AG04450 (cell line): ENCODE measurements around the gene LONRF3. TPM values are rescaled to one million over a fixed set of nuclear protein-coding genes. Genes with fewer than 3 reads are reported as not detected.
"Not testable (repeated sequence)": the region's sequence is repeated elsewhere in the genome, so short reads cannot be mapped to it uniquely, and the experiment has no call there.

Experiments used
- CTCF ChIA-PET: fragments of 300-600, 350-600 bp; formaldehyde crosslinking; extraction: SDS; loops from one replicate; lab custom pipeline; 2022; ENCODE audit warnings: antibody characterized with exemption, inconsistent platforms; lab: Charles Lee
- POLR2A ChIA-PET: fragments of 350-600 bp; formaldehyde crosslinking; extraction: SDS; loops from one replicate; lab custom pipeline; 2021; ENCODE audit warnings: antibody characterized with exemption, inconsistent platforms; lab: Yijun Ruan, JAX
- DNase-seq: peaks from one replicate; pipeline ENCODE4 v3.0.0-alpha.2; 2011; ENCODE audit warnings: low read depth, low spot score
- H3K27ac ChIP-seq: one replicate; pipeline ENCODE4 v1.5.1; 2012; ENCODE audit warnings: low read depth, low read length, control low read depth
- H3K27me3 ChIP-seq: one replicate; pipeline ENCODE4 v1.6.0; 2012; ENCODE audit warnings: low read length; ENCODE audit not compliant: control insufficient read depth, insufficient read depth
- H3K4me3 ChIP-seq: 2 replicates; pipeline ENCODE4 v1.5.1; 2011; ENCODE audit warnings: mild to moderate bottlenecking, low read depth, low read length, control low read depth
- H3K9me3 ChIP-seq: 2 replicates; pipeline ENCODE4 v1.5.1; 2012; ENCODE audit warnings: low read length; ENCODE audit not compliant: control insufficient read depth, insufficient read depth
- polyA plus RNA-seq: library from polyadenylated mRNA; depleted of rRNA; stranded (reverse); fragments of >200 nt; gene quantifications from 2 replicates; pipeline ENCODE4 v1.2.3, GENCODE V29; 2011
- TF ChIP-seq, protein P1 (sequence below): IDR thresholded peaks from 2 replicates; pipeline ENCODE4 v1.5.1; 2011; ENCODE audit warnings: low read depth, low read length, control low read depth, inconsistent platforms

Gene LONRF3
- polyA plus RNA-seq, 1 experiment, result not detected

DNA sequence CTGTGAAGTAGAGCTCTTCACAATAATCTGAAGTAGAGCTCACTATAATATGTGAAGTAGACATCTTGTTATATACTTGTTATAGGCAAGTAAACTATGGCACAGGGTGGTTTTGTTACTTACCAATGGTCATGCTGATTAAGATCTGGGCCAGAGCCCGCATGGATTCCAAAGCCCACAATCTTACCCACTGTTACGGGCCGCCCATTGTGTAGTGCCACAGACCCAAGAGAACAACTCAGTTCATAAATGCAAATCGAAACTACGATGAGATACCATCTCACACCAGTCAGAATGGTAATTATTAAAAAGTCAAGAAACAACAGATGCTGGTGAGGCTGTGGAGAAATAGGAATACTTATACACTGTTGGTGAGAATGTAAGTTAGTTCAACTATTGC is 51.5 kb downstream of the LONRF3 start:
- ChIA-PET CTCF (interaction anchor here (1.2 kb wide), 1 partner anchor 17 kb away, joined by 4 read pairs; no protein-coding TSS in a partner anchor), POLR2A (no interaction called here)
- no peaks in the 10 kb centered on the region; the same call in 1 of the 2 replicates for H3K9me3 ChIP-seq
- DNase-seq, result no peak
- no peak overlapping the region for H3K27ac ChIP-seq
- TF ChIP-seq, protein P1, sequence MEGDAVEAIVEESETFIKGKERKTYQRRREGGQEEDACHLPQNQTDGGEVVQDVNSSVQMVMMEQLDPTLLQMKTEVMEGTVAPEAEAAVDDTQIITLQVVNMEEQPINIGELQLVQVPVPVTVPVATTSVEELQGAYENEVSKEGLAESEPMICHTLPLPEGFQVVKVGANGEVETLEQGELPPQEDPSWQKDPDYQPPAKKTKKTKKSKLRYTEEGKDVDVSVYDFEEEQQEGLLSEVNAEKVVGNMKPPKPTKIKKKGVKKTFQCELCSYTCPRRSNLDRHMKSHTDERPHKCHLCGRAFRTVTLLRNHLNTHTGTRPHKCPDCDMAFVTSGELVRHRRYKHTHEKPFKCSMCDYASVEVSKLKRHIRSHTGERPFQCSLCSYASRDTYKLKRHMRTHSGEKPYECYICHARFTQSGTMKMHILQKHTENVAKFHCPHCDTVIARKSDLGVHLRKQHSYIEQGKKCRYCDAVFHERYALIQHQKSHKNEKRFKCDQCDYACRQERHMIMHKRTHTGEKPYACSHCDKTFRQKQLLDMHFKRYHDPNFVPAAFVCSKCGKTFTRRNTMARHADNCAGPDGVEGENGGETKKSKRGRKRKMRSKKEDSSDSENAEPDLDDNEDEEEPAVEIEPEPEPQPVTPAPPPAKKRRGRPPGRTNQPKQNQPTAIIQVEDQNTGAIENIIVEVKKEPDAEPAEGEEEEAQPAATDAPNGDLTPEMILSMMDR, result no peak
- H3K27me3 ChIP-seq, result no peaks in the 10 kb centered on the region
- no peak overlapping the region for H3K4me3 ChIP-seq

DNA sequence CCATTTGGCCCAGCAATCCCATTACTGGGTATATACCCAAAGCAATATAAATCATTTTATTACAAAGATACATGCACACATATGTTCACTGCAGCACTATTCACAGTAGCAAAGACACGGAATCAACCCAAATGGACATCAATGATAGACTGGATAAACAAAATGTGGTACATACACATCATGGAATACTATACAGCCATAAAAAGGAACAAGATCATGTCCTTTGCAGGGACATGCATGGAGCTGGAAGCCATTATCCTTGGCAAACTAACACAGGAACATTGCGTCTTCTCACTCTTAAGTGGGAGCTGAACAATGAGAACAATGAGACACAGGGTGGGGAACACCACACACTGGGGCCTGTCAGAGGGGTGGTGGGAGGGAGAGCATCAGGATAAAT is 51.9 kb downstream of the LONRF3 start:
- H3K9me3 ChIP-seq, DNase-seq, POLR2A ChIA-PET, H3K27me3 ChIP-seq, H3K27ac ChIP-seq, H3K4me3 ChIP-seq: not testable (repeated sequence)
- CTCF ChIA-PET, result interaction anchor here (1.2 kb wide), 1 partner anchor 18 kb away, joined by 4 read pairs; no protein-coding TSS in a partner anchor

DNA sequence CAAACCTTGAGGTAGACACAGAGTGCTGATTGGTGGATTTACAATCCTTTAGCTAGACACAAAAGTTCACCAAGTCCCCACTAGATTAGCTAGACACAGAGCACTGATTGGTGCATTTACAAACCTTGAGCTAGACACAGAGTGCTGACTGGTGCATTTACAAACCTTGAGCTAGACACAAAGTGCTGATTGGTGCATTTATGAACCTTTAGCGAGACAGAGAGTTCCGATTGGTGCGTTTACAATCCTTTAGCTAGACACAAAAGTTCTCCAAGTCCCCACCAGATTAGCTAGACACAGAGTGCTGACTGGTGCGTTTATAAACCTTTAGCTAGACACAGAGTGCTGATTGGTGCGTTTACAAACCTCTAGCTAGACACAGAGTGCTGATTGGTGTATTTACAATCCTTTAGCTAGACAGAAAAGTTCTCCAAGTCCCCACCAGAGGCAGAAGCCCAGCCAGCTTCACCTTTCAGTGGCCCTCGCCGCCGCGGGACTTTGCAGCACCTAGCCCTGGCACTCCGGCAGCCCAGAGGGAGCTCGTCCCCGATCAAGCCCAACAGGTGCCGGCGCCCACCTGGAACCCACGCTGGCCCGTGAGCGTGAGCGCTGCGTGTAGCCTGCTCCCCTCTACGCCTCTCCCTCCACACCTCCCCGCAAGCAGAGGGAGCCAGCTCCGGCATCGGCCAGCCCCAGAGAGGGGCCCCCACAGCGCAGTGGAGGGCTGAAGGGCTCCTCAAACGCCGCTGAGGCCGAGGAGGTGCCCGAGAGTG is 53.7 kb downstream of the LONRF3 start:
- DNase-seq, H3K9me3 ChIP-seq, H3K4me3 ChIP-seq, H3K27ac ChIP-seq, CTCF ChIA-PET, H3K27me3 ChIP-seq: not testable (repeated sequence)
- POLR2A ChIA-PET, result interaction anchor here (0.5 kb wide), 1 partner anchor 9 kb away, joined by 4 read pairs; no protein-coding TSS in a partner anchor

DNA sequence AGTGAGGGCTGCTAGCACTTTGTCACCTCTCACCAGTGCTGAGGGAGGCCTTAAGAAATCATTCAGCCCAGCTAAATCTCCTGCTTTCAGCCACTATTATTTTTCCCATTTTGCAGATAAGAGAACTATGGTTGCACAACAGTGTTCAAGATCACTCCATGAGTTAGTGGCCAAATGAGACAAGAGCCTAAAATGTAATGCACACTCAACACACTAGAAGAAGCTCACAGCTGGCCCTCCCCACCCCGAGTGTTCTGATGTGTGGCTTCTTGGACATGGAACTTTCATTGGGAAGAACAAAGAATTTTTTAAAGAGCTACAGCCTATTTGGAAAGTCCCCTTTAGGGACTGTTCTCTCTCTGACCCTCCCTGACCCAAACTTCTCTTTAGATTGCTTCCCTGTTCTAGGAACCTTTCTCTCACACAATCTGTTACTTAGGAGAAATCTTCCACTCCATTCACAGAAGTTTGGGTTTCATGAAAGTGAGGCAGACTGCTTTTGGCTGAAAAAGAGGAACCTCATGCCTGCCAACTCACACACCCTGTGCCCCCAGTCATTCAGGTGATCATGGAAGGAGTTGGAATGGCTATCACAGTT is 54.4 kb downstream of the LONRF3 start:
- H3K27me3 ChIP-seq, result no peaks in the 10 kb centered on the region
- no peaks in the 10 kb centered on the region; the same call in 1 of the 2 replicates for H3K9me3 ChIP-seq
- TF ChIP-seq, protein P1, result no peak
- POLR2A ChIA-PET, result interaction anchor here (0.5 kb wide), 1 partner anchor 8 kb away, joined by 4 read pairs; no protein-coding TSS in a partner anchor
- DNase-seq, result no peak
- CTCF ChIA-PET, result no interaction called here
- no peak overlapping the region for H3K4me3 ChIP-seq
- H3K27ac ChIP-seq, result no peak overlapping the region

DNA sequence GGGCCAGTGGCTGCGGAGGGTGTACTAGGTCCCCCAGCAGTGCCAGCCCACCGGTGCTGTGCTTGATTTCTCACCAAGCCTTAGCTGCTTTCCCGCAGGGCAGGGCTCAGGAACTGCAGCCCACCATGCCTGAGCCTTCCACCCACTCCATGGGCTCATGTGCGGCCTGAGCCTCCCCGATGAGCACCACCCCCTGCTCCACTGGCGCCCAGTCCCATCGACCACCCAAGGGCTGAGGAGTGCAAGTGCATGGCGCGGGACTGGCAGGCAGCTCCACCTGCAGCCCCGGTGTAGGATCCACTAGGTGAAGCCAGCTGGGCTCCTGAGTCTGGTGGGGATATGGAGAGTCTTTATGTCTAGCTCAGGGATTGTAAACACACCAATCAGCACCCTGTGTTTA is 55.2 kb downstream of the LONRF3 start:
- H3K27ac ChIP-seq, H3K27me3 ChIP-seq, CTCF ChIA-PET, H3K4me3 ChIP-seq, H3K9me3 ChIP-seq, DNase-seq, POLR2A ChIA-PET: not testable (repeated sequence)

DNA sequence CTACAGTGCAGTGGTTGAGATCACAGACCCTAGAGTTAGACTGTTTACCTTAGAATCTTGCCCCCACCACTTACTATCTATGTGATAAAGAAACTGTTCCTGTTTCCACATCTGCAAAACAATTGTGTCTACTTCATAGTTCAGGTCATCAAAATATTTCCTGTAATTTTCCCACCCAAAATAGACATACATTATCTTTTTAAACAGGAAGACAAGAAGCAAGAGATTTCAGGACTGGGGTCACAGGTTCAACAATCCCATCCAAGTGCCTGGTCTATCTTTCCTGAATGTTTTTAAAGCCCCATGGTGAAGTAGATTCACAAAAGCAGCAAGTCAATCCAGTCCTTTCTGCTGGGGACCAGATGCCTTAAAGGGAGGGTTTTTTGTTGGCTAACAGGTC is 56.6 kb downstream of the LONRF3 start:
- CTCF ChIA-PET, result no interaction called here
- Histone ChIP-seq H3K4me3 (no peak overlapping the region), H3K27ac (no peak overlapping the region), H3K9me3 (peaks cover 2% of the 10 kb centered on the region; the same call in 1 of the 2 replicates), H3K27me3 (no peaks in the 10 kb centered on the region)
- DNase-seq, result no peak
- POLR2A ChIA-PET, result no interaction called here
- TF ChIP-seq, protein P1, result no peak
